Natural killer cell (primary cell): Measurements from ENCODE around the gene RPIA. TPM values are rescaled to one million over a fixed set of nuclear protein-coding genes. Genes with fewer than 3 reads are reported as not detected.

Source experiments
- ATAC-seq, 3 donors: fragments of 150-1000 bp in 2 of 3; fragments of 200-7000 bp in 1 of 3; cut with Tn5 transposase; 1 replicate in 1 of 3; 2 replicates in 2 of 3; pipeline ENCODE4 v1.10.0; 2021; ENCODE audit warnings: mild to moderate bottlenecking in 2 of 3, moderate library complexity in 2 of 3
- DNase-seq, 2 donors: peaks; one replicate each; pipeline versions ENCODE4 v3.0.0 to v3.0.0-alpha.2; 2013 to 2021; ENCODE audit warnings: mixed read lengths in 1 of 2
- H3K27ac ChIP-seq: one replicate; pipeline ENCODE4 v1.5.1; 2013; ENCODE audit warnings: mild to moderate bottlenecking, low read length
- H3K27me3 ChIP-seq: one replicate; pipeline ENCODE4 v1.6.1; 2013; ENCODE audit warnings: low read length; ENCODE audit not compliant: control insufficient read depth, insufficient read depth
- H3K36me3 ChIP-seq: one replicate; pipeline ENCODE4 v1.6.1; 2013; ENCODE audit warnings: low read length; ENCODE audit not compliant: control insufficient read depth, insufficient read depth
- H3K4me1 ChIP-seq: one replicate; pipeline ENCODE4 v1.6.1; 2013; ENCODE audit warnings: low read length; ENCODE audit not compliant: control insufficient read depth, insufficient read depth
- H3K4me3 ChIP-seq: one replicate; pipeline ENCODE4 v1.5.1; 2013; ENCODE audit warnings: low read length
- H3K9me3 ChIP-seq: one replicate; pipeline ENCODE4 v1.6.1; 2013; ENCODE audit warnings: low read length; ENCODE audit not compliant: control insufficient read depth, insufficient read depth
- H3K27ac Mint-ChIP-seq, 2 donors: one replicate each; pipeline ENCODE4 v1.8.0; 2022; ENCODE audit warnings: mild to moderate bottlenecking in 2 of 2, mixed read lengths in 2 of 2, moderate library complexity in 1 of 2
- H3K27me3 Mint-ChIP-seq, 2 donors: one replicate each; pipeline ENCODE4 v1.8.0; 2022; ENCODE audit warnings: low read depth in 2 of 2, mixed read lengths in 2 of 2
- H3K36me3 Mint-ChIP-seq: one replicate; pipeline ENCODE4 v1.8.0; 2022; ENCODE audit warnings: mixed read lengths
- H3K4me1 Mint-ChIP-seq, 2 donors: one replicate each; pipeline ENCODE4 v1.8.0; 2022; ENCODE audit warnings: mixed read lengths in 2 of 2
- H3K4me3 Mint-ChIP-seq: one replicate; pipeline ENCODE4 v1.8.0; 2022; ENCODE audit warnings: mild to moderate bottlenecking, moderate library complexity, mixed read lengths
- H3K9me3 Mint-ChIP-seq, 2 donors: one replicate each; pipeline ENCODE4 v1.8.0; 2022; ENCODE audit warnings: mixed read lengths in 2 of 2
- WGBS: methylation state at CpG from one replicate; pipeline ENCODE4 v1.1.7; 2013; ENCODE audit warnings: missing lambda C conversion rate; ENCODE audit not compliant: insufficient coverage; 5-methylcytosine and 5-hydroxymethylcytosine counted together
- intact Hi-C: fragments of 100-400 bp; cut with micrococcal nuclease; formaldehyde crosslinking; loops from one replicate; pipeline ENCODE4 v1.14.2; 2022
- total RNA-seq, 4 donors: library from RNA; stranded (reverse); fragments of 120-200 nt in 1 of 4; gene quantifications; one replicate each; pipeline versions ENCODE4 v1.2.3 to v1.2.4, GENCODE V29; 2013 to 2022
- TF ChIP-seq, protein P1 (sequence below): fragments of 200-600 bp; IDR thresholded peaks from one replicate; pipeline ENCODE4 v1.8.0; 2022; ENCODE audit warnings: antibody characterized with exemption

Gene RPIA
- total RNA-seq, 3 donors from 2014 or later (not counting 1 experiment from before 2014, with no cell fraction given): 21.4 to 24.1 (median 22.4) TPM

DNA sequence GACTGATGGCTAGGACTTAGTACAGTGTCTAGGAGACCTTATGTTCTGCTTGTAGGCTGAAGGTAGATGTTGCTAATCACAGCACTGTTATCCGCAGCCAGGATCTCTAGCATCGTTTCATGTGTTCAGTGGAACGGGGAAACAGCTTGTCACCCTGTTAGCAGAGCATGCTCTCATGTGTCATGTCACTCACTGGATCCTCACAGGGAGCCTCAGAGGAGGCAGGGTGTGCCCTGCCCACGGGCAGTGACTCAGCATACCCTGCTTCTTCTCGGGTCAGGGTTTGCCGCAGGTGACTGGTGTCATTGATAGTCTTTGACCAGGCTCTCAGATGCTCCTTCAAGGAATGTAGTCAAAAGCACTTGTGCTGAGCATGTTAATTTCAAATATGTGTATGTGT lies 44.4 kb downstream of the RPIA start:
- no peak overlapping the region for H3K4me3 Mint-ChIP-seq
- intact Hi-C loops: no loop called here
- no peak overlapping the region for H3K27ac Mint-ChIP-seq
- H3K9me3 Mint-ChIP-seq: no peaks in the 10 kb centered on the region
- ATAC-seq (no peak), DNase-seq (no peak)
- Histone ChIP-seq H3K4me3 (no peak overlapping the region), H3K4me1 (no peaks in the 10 kb centered on the region), H3K27me3 (no peaks in the 10 kb centered on the region), H3K36me3 (peaks cover 36% of the 10 kb centered on the region), H3K27ac (no peak overlapping the region), H3K9me3 (no peaks in the 10 kb centered on the region)
- 62% methylated on average over 6 of the region's 6 CpGs for WGBS
- TF ChIP-seq, protein P1, sequence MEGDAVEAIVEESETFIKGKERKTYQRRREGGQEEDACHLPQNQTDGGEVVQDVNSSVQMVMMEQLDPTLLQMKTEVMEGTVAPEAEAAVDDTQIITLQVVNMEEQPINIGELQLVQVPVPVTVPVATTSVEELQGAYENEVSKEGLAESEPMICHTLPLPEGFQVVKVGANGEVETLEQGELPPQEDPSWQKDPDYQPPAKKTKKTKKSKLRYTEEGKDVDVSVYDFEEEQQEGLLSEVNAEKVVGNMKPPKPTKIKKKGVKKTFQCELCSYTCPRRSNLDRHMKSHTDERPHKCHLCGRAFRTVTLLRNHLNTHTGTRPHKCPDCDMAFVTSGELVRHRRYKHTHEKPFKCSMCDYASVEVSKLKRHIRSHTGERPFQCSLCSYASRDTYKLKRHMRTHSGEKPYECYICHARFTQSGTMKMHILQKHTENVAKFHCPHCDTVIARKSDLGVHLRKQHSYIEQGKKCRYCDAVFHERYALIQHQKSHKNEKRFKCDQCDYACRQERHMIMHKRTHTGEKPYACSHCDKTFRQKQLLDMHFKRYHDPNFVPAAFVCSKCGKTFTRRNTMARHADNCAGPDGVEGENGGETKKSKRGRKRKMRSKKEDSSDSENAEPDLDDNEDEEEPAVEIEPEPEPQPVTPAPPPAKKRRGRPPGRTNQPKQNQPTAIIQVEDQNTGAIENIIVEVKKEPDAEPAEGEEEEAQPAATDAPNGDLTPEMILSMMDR: no peak
- H3K36me3 Mint-ChIP-seq: no peaks in the 10 kb centered on the region
- H3K27me3 Mint-ChIP-seq: no peaks in the 10 kb centered on the region
- H3K4me1 Mint-ChIP-seq: peaks cover 5 to 8% of the 10 kb centered on the region in 2 donors

GRCh38 chr2:88736437-88736836 lies 45.0 kb downstream of the RPIA start:
- H3K9me3 Mint-ChIP-seq: no peaks in the 10 kb centered on the region
- intact Hi-C loops: no loop called here
- Histone ChIP-seq H3K9me3 (no peaks in the 10 kb centered on the region), H3K36me3 (peaks cover 36% of the 10 kb centered on the region), H3K4me3 (no peak overlapping the region), H3K4me1 (no peaks in the 10 kb centered on the region), H3K27ac (no peak overlapping the region), H3K27me3 (no peaks in the 10 kb centered on the region)
- peaks cover 5 to 8% of the 10 kb centered on the region in 2 donors for H3K4me1 Mint-ChIP-seq
- no peak overlapping the region for H3K4me3 Mint-ChIP-seq
- H3K27ac Mint-ChIP-seq: no peak overlapping the region
- no peaks in the 10 kb centered on the region for H3K36me3 Mint-ChIP-seq
- ATAC-seq: no peak
- TF ChIP-seq, protein P1: no peak
- DNase-seq: no peak
- 96% methylated on average over 7 of the region's 8 CpGs for WGBS
- H3K27me3 Mint-ChIP-seq: no peaks in the 10 kb centered on the region

GRCh38 chr2:88737385-88737784 lies 45.9 kb downstream of the RPIA start:
- no peak overlapping the region for H3K4me3 ChIP-seq
- no peaks in the 10 kb centered on the region for H3K4me1 ChIP-seq
- H3K36me3 ChIP-seq: peaks cover 37% of the 10 kb centered on the region
- WGBS: 43% methylated on average over 4 of the region's 4 CpGs
- peaks cover 5 to 10% of the 10 kb centered on the region in 2 donors for H3K4me1 Mint-ChIP-seq
- intact Hi-C loops: no loop called here
- no peak for ATAC-seq
- peak overlapping the region in 1 of 2 donors; percentile 4 for H3K27ac Mint-ChIP-seq
- H3K36me3 Mint-ChIP-seq: peaks cover 4% of the 10 kb centered on the region
- H3K27me3 Mint-ChIP-seq: no peaks in the 10 kb centered on the region
- H3K9me3 ChIP-seq: no peaks in the 10 kb centered on the region
- H3K27me3 ChIP-seq: no peaks in the 10 kb centered on the region
- no peaks in the 10 kb centered on the region for H3K9me3 Mint-ChIP-seq
- H3K4me3 Mint-ChIP-seq: no peak overlapping the region
- TF ChIP-seq, protein P1: no peak
- no peak for DNase-seq
- no peak overlapping the region for H3K27ac ChIP-seq

- peak overlapping the region in 1 of 2 donors; percentile 4 for H3K27ac Mint-ChIP-seq
- intact Hi-C loops: no loop called here
- H3K4me3 Mint-ChIP-seq: no peak overlapping the region
- peaks cover 0 to 7% of the 10 kb centered on the region in 2 donors for H3K4me1 Mint-ChIP-seq
- peaks cover 41% of the 10 kb centered on the region for H3K36me3 ChIP-seq
- H3K9me3 ChIP-seq: no peaks in the 10 kb centered on the region
- no peaks in the 10 kb centered on the region for H3K27me3 Mint-ChIP-seq
- no peak for ATAC-seq
- TF ChIP-seq, protein P1: no peak
- H3K36me3 Mint-ChIP-seq: peaks cover 13% of the 10 kb centered on the region
- no peak overlapping the region for H3K4me3 ChIP-seq
- H3K4me1 ChIP-seq: no peaks in the 10 kb centered on the region
- DNase-seq: no peak
- no peaks in the 10 kb centered on the region for H3K27me3 ChIP-seq
- no peak overlapping the region for H3K27ac ChIP-seq
- no peaks in the 10 kb centered on the region for H3K9me3 Mint-ChIP-seq
- 83% methylated on average over 3 of the region's 3 CpGs for WGBS
Observed at GRCh38 chr2:88738271-88738670, 46.8 kb downstream of the RPIA start.
